ENCODE data around the gene OPTN. TPM values are rescaled to one million over a fixed set of nuclear protein-coding genes. Genes with fewer than 3 reads are reported as not detected.

OPTN gene
- total and polyA plus RNA-seq, 2 of the 8 experiments (the other 6 are each of a cell fraction or from before 2014, with no cell fraction given), result 4.8 to 20.1 TPM

- TF ChIP-seq, protein P1, sequence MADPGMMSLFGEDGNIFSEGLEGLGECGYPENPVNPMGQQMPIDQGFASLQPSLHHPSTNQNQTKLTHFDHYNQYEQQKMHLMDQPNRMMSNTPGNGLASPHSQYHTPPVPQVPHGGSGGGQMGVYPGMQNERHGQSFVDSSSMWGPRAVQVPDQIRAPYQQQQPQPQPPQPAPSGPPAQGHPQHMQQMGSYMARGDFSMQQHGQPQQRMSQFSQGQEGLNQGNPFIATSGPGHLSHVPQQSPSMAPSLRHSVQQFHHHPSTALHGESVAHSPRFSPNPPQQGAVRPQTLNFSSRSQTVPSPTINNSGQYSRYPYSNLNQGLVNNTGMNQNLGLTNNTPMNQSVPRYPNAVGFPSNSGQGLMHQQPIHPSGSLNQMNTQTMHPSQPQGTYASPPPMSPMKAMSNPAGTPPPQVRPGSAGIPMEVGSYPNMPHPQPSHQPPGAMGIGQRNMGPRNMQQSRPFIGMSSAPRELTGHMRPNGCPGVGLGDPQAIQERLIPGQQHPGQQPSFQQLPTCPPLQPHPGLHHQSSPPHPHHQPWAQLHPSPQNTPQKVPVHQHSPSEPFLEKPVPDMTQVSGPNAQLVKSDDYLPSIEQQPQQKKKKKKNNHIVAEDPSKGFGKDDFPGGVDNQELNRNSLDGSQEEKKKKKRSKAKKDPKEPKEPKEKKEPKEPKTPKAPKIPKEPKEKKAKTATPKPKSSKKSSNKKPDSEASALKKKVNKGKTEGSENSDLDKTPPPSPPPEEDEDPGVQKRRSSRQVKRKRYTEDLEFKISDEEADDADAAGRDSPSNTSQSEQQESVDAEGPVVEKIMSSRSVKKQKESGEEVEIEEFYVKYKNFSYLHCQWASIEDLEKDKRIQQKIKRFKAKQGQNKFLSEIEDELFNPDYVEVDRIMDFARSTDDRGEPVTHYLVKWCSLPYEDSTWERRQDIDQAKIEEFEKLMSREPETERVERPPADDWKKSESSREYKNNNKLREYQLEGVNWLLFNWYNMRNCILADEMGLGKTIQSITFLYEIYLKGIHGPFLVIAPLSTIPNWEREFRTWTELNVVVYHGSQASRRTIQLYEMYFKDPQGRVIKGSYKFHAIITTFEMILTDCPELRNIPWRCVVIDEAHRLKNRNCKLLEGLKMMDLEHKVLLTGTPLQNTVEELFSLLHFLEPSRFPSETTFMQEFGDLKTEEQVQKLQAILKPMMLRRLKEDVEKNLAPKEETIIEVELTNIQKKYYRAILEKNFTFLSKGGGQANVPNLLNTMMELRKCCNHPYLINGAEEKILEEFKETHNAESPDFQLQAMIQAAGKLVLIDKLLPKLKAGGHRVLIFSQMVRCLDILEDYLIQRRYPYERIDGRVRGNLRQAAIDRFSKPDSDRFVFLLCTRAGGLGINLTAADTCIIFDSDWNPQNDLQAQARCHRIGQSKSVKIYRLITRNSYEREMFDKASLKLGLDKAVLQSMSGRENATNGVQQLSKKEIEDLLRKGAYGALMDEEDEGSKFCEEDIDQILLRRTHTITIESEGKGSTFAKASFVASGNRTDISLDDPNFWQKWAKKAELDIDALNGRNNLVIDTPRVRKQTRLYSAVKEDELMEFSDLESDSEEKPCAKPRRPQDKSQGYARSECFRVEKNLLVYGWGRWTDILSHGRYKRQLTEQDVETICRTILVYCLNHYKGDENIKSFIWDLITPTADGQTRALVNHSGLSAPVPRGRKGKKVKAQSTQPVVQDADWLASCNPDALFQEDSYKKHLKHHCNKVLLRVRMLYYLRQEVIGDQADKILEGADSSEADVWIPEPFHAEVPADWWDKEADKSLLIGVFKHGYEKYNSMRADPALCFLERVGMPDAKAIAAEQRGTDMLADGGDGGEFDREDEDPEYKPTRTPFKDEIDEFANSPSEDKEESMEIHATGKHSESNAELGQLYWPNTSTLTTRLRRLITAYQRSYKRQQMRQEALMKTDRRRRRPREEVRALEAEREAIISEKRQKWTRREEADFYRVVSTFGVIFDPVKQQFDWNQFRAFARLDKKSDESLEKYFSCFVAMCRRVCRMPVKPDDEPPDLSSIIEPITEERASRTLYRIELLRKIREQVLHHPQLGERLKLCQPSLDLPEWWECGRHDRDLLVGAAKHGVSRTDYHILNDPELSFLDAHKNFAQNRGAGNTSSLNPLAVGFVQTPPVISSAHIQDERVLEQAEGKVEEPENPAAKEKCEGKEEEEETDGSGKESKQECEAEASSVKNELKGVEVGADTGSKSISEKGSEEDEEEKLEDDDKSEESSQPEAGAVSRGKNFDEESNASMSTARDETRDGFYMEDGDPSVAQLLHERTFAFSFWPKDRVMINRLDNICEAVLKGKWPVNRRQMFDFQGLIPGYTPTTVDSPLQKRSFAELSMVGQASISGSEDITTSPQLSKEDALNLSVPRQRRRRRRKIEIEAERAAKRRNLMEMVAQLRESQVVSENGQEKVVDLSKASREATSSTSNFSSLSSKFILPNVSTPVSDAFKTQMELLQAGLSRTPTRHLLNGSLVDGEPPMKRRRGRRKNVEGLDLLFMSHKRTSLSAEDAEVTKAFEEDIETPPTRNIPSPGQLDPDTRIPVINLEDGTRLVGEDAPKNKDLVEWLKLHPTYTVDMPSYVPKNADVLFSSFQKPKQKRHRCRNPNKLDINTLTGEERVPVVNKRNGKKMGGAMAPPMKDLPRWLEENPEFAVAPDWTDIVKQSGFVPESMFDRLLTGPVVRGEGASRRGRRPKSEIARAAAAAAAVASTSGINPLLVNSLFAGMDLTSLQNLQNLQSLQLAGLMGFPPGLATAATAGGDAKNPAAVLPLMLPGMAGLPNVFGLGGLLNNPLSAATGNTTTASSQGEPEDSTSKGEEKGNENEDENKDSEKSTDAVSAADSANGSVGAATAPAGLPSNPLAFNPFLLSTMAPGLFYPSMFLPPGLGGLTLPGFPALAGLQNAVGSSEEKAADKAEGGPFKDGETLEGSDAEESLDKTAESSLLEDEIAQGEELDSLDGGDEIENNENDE (IDR thresholded peaks at IDR 0.05; ENCODE audit: insufficient replicate concordance, low read length), result no peak
- TF ChIP-seq GTF2F1 (IDR thresholded peaks at IDR 0.05; ENCODE audit: borderline replicate concordance, low read depth, low read length), result no peak
These were observed 4.9 kb upstream of the OPTN start (continued) for GRCh38 chr10:13095094-13095493.

Measured in H1 (cell line).